GM19025 (cell line): Measurements from ENCODE around the gene KMO.

Source experiments
- ATAC-seq: cut with Tn5 transposase; IDR thresholded peaks from one replicate; pipeline ENCODE4 v1.9.1; 2021; ENCODE audit warnings: mild to moderate bottlenecking, low read depth, moderate library complexity; ENCODE audit not compliant: unreplicated experiment

KMO gene

GRCh38 chr1:241642593-241642944 lies 110.4 kb downstream of the KMO start:
- ATAC-seq: no peak

DNA sequence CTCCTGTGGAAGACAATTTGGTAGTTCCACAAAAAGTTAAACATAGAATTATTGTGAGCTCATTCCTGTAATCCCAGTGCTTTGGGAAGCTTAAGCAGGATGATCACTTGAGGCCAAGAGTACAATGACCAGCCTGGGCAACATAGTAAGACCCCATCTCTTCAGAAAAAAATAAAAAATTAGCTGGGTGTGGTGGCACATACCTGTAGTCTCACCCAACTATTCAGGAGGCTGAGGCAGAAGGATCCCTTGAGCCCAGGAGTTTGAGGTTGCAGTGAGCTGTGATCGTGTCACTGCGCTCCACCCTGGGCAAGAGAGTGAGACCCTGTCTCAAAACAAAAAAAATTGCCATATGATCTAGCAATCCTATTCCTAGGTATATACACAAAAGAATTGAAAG lies 112.1 kb downstream of the KMO start:
- no peak for ATAC-seq

- ATAC-seq: no peak
These were observed 113.0 kb downstream of the KMO start for GRCh38 chr1:241645199-241645598.
